Raji (cell line): Measurements from ENCODE around the gene C12orf42.

Experiments
- POLR2A ChIP-seq: IDR thresholded peaks from 2 replicates; pipeline ENCODE4 v1.6.1; 2011; ENCODE audit warnings: low read depth, low read length, control low read depth; ENCODE audit not compliant: insufficient read depth

The C12orf42 gene

GRCh38 chr12:103330672-103331071 lies 165.1 kb downstream of the C12orf42 start:
- no peak for TF ChIP-seq POLR2A

DNA sequence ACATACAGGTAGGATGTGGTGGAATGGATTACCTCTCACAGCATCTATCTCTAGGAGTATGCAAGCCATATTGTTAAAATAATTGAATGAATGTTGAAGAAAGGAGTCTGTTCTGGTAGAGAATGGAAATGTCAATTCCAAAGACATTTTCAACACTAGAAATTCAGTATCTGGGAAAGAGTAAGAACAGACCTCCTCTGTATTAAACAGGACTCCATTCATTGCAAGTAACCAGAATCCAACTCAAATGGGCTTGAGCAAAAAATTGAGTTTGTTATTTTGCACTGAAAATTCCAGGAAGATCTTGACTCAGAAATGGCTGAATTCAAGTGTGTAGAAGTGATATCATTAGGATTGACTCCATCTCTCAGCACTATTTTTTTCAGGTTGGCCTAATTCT lies 168.1 kb downstream of the C12orf42 start:
- no peak for TF ChIP-seq POLR2A

GRCh38 chr12:103326190-103326589 lies 169.6 kb downstream of the C12orf42 start:
- no peak for TF ChIP-seq POLR2A

DNA sequence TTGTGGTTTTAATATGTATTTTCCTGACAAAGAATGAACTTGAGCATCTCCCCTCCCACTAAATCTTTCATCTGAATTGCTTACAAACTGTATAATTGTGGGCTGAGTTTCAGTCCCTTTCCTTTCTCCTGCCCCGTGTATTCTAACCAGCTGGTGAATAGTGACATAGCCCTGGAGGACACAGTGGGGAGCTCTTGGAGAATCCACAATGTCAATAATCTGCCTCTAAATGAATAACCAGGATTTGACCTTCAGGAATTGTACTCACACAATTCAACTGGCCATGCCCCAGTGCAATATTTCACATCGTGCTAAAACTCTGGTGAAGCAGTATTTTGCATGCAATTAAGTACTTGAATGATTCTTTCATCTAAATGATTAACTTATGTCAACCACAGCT lies 177.2 kb downstream of the C12orf42 start:
- TF ChIP-seq POLR2A, result no peak

DNA sequence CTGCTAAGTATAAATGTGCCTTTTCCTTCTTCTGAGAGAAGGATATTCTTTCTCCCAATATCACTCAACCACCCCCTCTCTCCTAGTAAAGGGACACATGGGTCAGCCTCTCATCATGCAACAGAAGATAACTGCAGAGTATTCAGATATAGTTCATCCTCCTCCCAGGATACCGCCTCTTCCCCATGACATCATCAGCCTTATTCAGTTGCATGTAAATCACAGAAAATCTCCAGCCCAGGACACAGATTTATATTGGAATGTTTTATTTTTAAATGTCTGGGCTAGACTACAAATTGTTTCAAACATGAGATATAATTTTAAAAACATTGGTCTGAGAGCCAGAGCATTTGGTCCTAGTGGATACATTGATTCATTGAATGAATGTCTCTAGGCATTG lies 178.5 kb downstream of the C12orf42 start:
- TF ChIP-seq POLR2A, result no peak

GRCh38 chr12:103314786-103315185 lies 181.0 kb downstream of the C12orf42 start:
- TF ChIP-seq POLR2A, result no peak

- TF ChIP-seq POLR2A, result no peak
Observed at GRCh38 chr12:103313894-103314293, 181.9 kb downstream of the C12orf42 start.

- TF ChIP-seq POLR2A, result no peak
Observed at GRCh38 chr12:103312742-103313354, 182.9 kb downstream of the C12orf42 start.

GRCh38 chr12:103310546-103311270 lies 185.1 kb downstream of the C12orf42 start:
- no peak for TF ChIP-seq POLR2A

DNA sequence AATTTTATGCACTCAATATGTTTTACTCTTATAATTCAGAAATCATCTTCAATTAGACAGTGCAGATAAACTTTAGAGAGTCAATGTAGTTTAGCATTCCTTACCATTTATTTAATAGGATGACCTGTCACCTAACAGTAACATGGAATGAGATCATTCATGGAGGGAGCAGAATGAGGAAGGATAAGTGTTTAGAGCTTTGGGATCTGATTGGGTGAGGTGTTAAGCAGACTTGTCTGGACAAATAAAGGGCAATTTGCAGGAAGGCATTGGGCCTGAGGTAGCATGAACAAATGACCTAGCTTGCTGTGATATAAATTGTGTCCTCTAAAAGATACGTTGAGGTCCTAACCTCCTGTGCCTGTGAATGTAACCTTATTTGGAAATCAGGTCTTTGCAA lies 187.4 kb downstream of the C12orf42 start:
- TF ChIP-seq POLR2A, result no peak

DNA sequence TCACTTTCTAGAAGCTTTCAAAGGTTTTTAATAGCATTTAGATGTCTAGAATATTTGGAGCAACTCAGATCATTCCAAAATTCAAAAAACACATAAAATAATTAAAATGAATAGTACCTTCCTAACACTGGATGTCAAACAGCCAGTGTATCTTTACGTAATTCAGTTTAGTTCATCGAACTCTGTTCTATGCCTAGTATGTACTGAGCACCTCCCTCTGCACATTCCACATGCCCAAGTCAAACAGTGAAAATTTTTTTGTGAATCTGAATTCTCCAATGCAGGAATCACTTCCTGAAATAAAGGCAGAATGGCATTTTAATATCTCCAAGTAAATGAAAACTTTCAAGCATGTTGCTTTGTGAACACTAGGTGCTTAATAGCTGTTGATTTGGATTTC lies 192.3 kb downstream of the C12orf42 start:
- no peak for TF ChIP-seq POLR2A

GRCh38 chr12:103301642-103302591 lies 193.9 kb downstream of the C12orf42 start:
- no peak for TF ChIP-seq POLR2A

DNA sequence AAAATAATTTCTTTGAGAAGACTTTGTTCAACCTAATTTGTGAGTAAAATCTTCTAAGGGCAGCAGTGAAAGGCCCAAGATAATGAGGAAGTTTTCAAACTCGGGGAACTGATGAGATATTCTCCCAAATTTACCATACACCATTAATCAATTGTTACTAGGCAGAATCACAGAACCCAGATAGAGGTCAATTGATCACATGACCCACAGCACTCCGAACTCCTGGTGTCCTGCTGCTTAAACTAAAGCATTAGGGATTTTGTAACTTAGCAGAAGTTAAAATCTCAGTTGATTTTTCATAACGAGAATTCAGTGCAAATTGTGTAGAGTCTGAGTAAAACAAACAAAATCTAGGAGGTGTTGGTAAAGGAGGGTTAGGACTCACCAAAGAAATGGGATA lies 207.8 kb downstream of the C12orf42 start:
- no peak for TF ChIP-seq POLR2A

DNA sequence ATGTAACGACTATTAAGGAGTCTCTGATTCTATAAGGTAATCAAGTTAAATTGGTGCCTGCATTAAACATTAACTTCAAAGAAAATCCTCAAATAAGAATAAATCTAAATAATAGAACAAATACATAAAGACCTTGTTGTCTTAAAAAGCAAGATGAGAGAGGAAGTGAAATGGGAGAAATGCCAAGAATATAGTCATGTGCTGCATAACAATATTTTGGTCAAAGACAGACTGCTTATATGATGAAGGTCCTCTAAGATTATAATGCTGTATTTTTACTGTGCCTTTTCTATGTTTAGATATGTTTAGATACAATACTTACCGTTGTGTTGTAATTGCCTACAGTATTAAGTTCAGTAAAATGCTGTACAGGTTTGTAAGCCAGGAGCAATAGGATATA lies 213.6 kb downstream of the C12orf42 start:
- TF ChIP-seq POLR2A, result no peak

DNA sequence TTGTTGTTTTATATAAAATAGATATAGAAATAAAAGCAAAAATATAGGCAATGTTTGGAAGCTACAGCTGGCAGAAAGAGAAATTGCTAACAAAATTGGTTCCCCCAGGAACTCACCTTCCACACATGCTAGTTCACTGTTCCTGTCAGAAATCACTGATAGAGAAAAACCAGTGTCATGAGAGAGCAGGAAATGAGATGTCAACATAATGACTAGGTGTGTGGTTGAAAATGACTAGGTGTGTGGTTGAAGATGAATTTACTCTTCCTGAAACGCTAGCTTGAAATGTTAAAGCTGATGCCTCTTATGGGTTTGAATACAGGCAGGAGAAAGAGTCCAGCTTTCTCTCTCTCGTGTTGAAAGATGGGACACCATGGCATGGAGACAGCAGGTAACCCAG lies 216.3 kb downstream of the C12orf42 start:
- no peak for TF ChIP-seq POLR2A

GRCh38 chr12:103278329-103278728 lies 217.4 kb downstream of the C12orf42 start:
- no peak for TF ChIP-seq POLR2A
